Muscle of leg (tissue), 11 donors: ENCODE measurements around the gene EEPD1. TPM values are rescaled to one million over a fixed set of nuclear protein-coding genes. Genes with fewer than 3 reads are reported as not detected.
"Not testable (repeated sequence)": the region's sequence is repeated elsewhere in the genome, so short reads cannot be mapped to it uniquely, and the experiment has no call there.

ENCODE experiments used
- DNase-seq: peaks from one replicate; pipeline ENCODE4 v3.0.0; 2013
- H3K27ac ChIP-seq: one replicate; pipeline ENCODE4 v1.5.1; 2013; ENCODE audit warnings: mild to moderate bottlenecking, low read length, control low read depth
- H3K27me3 ChIP-seq: one replicate; pipeline ENCODE4 v1.6.1; 2013; ENCODE audit warnings: low read length; ENCODE audit not compliant: control insufficient read depth, insufficient read depth
- H3K36me3 ChIP-seq: one replicate; pipeline ENCODE4 v1.6.1; 2013; ENCODE audit warnings: low read length; ENCODE audit not compliant: control insufficient read depth, insufficient read depth
- H3K4me1 ChIP-seq: one replicate; pipeline ENCODE4 v1.6.1; 2013; ENCODE audit warnings: low read length; ENCODE audit not compliant: control insufficient read depth, insufficient read depth
- H3K4me3 ChIP-seq: one replicate; pipeline ENCODE4 v1.5.1; 2013; ENCODE audit warnings: low read length, control low read depth
- H3K9me3 ChIP-seq: replicated peaks from 2 replicates; pipeline ENCODE4 v1.6.1; 2013; ENCODE audit warnings: low read depth, low read length; ENCODE audit not compliant: control insufficient read depth
- WGBS: methylation state at CpG from one replicate; pipeline ENCODE4 v1.1.5; 2013; ENCODE audit warnings: missing lambda C conversion rate; ENCODE audit not compliant: insufficient coverage; 5-methylcytosine and 5-hydroxymethylcytosine counted together
- polyA plus RNA-seq, 8 donors: library from polyadenylated mRNA; unstranded; fragments of 120-200 nt; gene quantifications; one replicate each; pipeline versions ENCODE4 v1.2.1 to v1.2.3, GENCODE V29; 2013; ENCODE audit warnings: inconsistent platforms in 1 of 8, low replicate concordance in 1 of 8; ENCODE audit not compliant: insufficient read length in 8 of 8, insufficient read depth in 1 of 8
- total RNA-seq: library from RNA; stranded (reverse); fragments of 120-200 nt; gene quantifications from one replicate; pipeline ENCODE4 v1.2.4, GENCODE V29; 2013

EEPD1 gene
- total and polyA plus RNA-seq, 9 donors: 9.2 to 14.2 (median 13.2) TPM

DNA sequence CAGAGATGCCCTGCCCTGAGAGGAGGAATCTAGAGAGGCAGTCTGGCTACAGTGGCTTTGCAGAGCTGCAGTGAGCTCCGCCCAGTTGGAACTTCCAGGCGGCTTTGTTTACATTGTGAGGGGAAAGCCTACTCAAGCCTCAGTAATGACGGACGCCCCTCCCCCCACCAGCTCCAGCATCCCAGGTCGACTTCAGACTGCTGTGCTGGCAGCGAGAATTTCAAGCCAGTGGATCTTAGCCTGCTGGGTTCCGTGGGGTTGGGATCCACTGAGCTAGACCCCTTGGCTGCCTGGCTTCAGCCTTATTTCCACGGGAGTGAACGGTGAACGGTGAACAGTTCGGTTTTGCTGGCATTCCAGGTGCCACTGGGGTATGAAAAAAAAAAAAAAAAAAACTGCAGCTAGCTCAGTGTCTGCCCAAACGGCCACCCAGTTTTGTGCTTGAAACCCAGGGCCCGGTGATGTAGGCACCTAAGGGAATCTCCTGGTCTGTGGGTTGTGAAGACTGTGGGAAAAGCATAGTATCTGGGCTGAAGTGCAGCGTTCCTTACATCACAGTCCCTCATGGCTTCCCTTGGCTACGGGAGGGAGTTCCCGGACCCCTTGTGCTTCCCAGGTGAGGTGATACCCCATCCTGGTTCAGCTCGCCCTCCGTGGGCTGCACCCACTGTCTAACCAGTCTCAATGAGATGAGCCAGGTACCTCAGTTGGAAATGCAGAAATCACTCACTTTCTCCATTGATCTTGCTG, 105.6 kb downstream of the EEPD1 start:
- H3K27me3 ChIP-seq, H3K4me3 ChIP-seq, H3K27ac ChIP-seq, H3K36me3 ChIP-seq, H3K9me3 ChIP-seq: not testable (repeated sequence)
- WGBS: 54% methylated on average over 14 of the region's 18 CpGs
- peaks cover 11% of the 10 kb centered on the region for H3K4me1 ChIP-seq
- DNase-seq: peak; percentile 76

- Histone ChIP-seq H3K9me3 (no peaks in the 10 kb centered on the region), H3K4me1 (peaks cover 14% of the 10 kb centered on the region), H3K4me3 (no peak overlapping the region), H3K36me3 (no peaks in the 10 kb centered on the region), H3K27me3 (no peaks in the 10 kb centered on the region), H3K27ac (no peak overlapping the region)
- DNase-seq: no peak
- WGBS: no CpG with 5 or more reads among the region's 2 CpGs
These were observed 107.4 kb downstream of the EEPD1 start for GRCh38 chr7:36260481-36260880.

DNA sequence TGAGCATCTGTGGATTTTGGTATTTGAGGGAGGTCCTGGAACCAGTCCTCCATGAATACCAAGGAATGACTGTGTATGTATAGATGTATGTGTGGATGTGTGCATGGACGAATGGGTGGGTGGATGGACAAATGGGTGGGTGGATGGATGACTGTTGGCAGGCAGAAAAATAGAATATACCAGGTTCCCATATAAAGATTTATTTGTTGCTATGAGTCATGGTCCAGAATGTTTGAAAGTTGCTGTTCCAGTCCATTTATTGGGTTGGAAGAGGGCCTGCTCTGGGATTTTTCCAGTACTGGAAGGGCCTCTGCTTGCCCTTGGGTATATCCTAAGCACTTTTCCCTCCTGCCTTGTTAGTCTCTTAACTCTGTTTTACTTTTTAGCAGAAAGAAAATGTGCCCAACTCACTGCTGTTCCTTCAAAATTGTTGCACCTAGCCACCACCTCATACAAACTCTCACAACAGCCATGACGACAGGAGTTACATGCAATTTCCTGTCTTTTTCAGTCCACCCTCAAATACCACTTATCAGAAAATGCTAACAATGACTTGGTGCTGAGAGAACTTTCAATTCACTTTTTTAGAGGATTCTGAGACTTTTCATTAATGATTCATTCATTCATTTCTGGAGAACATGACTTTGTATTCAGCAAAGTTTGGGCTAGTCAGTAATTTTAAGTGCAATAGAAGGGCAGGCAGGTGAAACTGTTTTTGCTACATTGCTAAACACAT, 108.1 kb downstream of the EEPD1 start:
- no peaks in the 10 kb centered on the region for H3K27me3 ChIP-seq
- H3K9me3 ChIP-seq: no peaks in the 10 kb centered on the region
- no CpG with 5 or more reads among the region's 2 CpGs for WGBS
- H3K36me3 ChIP-seq: no peaks in the 10 kb centered on the region
- peaks cover 14% of the 10 kb centered on the region for H3K4me1 ChIP-seq
- no peak for DNase-seq
- H3K27ac ChIP-seq: peak overlapping the region; percentile 47
- no peak overlapping the region for H3K4me3 ChIP-seq

GRCh38 chr7:36262309-36263094, 109.4 kb downstream of the EEPD1 start:
- Histone ChIP-seq H3K27ac (no peak overlapping the region), H3K27me3 (no peaks in the 10 kb centered on the region), H3K4me3 (no peak overlapping the region), H3K4me1 (peaks cover 14% of the 10 kb centered on the region), H3K36me3 (no peaks in the 10 kb centered on the region), H3K9me3 (no peaks in the 10 kb centered on the region)
- DNase-seq: no peak
- 44% methylated on average over 1 of the region's 5 CpGs for WGBS

GRCh38 chr7:36263095-36263484, 110.0 kb downstream of the EEPD1 start:
- no peaks in the 10 kb centered on the region for H3K9me3 ChIP-seq
- no peak for DNase-seq
- H3K4me1 ChIP-seq: peaks cover 14% of the 10 kb centered on the region
- H3K4me3 ChIP-seq: no peak overlapping the region
- H3K27me3 ChIP-seq: no peaks in the 10 kb centered on the region
- H3K27ac ChIP-seq: no peak overlapping the region
- H3K36me3 ChIP-seq: no peaks in the 10 kb centered on the region
- no CpG with 5 or more reads among the region's 5 CpGs for WGBS

DNA sequence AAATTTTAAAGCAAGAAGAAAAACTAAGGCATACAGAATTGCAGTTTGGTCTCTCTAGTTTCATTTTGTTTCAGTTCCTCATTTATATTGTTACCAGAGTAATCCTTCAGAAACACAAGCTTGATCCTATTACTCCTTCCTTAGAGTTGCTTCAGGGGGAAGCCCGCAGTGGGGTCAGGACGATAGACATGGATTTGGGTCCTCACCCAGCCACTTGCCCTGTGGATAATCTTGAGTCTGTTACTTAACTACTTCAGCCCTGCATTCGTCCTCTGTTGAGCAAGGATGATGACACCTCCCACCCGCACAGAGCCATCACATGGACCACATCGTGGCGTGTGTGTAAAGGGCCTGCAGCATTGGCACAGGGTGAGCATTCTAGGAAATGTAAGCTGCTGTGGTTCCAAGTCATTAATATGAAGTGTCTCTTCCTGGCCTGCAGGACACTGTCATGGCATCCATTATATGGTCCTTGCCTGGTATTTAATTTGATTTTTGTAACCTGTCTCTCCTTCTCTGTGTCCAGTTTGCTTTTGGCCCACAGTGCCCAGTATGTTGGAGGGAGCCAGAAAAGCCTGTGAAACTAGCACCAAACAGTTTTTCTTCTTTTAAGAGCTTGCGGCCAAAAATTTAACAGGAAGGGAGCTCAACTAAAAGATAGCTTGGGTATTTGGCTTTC, 111.2 kb downstream of the EEPD1 start:
- H3K27ac ChIP-seq: no peak overlapping the region
- H3K4me3 ChIP-seq: no peak overlapping the region
- DNase-seq: no peak
- no peaks in the 10 kb centered on the region for H3K27me3 ChIP-seq
- H3K36me3 ChIP-seq: no peaks in the 10 kb centered on the region
- H3K4me1 ChIP-seq: peaks cover 8% of the 10 kb centered on the region
- no CpG with 5 or more reads among the region's 7 CpGs for WGBS
- H3K9me3 ChIP-seq: no peaks in the 10 kb centered on the region

DNA sequence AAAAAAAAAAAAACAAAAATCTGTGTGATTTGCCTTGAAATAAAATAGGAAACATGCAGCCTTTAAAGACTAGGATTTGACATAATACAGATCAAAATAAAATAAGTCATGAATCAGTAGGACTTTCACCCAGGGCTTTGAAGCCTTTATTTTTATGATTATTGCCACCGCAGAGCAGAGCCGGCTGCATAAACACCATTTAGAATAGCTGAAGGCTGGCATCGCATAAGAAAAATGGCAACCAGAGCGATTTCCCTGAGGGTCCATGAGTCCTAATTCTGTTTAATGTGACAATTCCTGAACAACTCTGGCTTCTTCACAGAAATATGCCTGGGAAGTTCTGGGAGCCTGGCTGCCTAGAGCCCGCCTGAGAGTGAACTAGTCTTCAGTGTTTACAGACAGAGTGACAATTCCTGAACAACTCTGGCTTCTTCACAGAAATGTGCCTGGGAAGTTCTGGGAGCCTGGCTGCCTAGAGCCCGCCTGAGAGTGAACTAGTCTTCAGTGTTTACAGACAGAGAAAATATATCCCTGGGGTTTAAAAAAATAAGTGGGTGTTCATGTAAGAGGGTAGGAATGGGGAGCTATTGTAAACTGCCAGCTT, 112.0 kb downstream of the EEPD1 start:
- Histone ChIP-seq H3K27ac (peak overlapping the region; percentile 62), H3K27me3 (no peaks in the 10 kb centered on the region), H3K9me3 (no peaks in the 10 kb centered on the region), H3K36me3 (no peaks in the 10 kb centered on the region), H3K4me1 (peaks cover 8% of the 10 kb centered on the region), H3K4me3 (no peak overlapping the region)
- WGBS: 78% methylated on average over 3 of the region's 6 CpGs
- no peak for DNase-seq

DNA sequence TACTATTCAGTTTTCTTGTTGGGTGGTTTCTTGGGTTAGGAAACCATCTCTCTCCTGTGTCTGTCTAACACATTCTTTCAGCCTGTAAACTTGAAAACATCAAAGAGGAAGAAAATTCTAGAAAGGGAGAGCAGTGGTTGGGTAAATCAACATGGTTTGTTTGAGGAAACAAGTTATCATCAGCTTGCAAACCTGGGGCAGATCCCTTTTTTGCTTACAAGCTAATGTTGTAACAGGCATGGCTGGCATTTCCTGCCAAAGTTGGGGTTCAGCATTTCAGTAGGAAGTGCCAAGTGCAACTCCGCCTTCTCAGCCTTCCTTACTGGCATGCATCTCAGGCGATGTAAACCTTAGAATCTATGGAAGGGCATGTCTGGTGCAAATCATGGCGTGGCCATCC, 112.6 kb downstream of the EEPD1 start:
- Histone ChIP-seq H3K27me3 (no peaks in the 10 kb centered on the region), H3K9me3 (no peaks in the 10 kb centered on the region), H3K4me3 (no peak overlapping the region), H3K4me1 (peaks cover 8% of the 10 kb centered on the region), H3K36me3 (no peaks in the 10 kb centered on the region), H3K27ac (peak overlapping the region; percentile 62)
- peak; percentile 71 for DNase-seq
- WGBS: 84% methylated on average over 3 of the region's 3 CpGs

DNA sequence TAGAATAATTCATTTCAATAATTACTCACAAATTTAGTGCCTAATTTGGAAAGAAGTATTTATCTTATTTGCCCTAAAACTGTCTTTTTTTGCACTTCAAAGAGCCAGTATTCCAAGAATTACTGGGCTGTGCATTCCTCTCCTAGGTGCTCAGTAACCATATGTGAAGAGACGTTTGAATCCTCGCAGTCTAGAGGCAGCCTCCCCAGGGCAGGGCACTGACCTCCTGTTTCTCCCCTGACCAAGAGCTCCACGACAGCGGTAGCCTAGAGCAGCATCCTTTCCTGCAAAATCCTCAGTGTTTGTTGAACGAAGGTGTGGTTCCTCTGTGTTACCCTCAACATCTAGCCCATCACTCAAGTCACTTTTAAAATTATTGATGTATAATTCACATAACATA, 113.1 kb downstream of the EEPD1 start:
- Histone ChIP-seq H3K36me3 (no peaks in the 10 kb centered on the region), H3K9me3 (no peaks in the 10 kb centered on the region), H3K27me3 (no peaks in the 10 kb centered on the region), H3K4me3 (no peak overlapping the region), H3K27ac (no peak overlapping the region), H3K4me1 (peaks cover 8% of the 10 kb centered on the region)
- no peak for DNase-seq
- WGBS: 73% methylated on average over 4 of the region's 5 CpGs
